Sigmoid colon (tissue), 4 donors: Measurements from ENCODE around the gene POLR2C.

Source experiments
- CTCF ChIP-seq, 4 experiments: fragments of 450-650 bp in 3 of 4; fragments of 200-600 bp in 1 of 4; IDR thresholded peaks; one replicate each; pipeline ENCODE4 v1.5.1; 2016 to 2019; ENCODE audit warnings: antibody characterized with exemption in 4 of 4, mild to moderate bottlenecking in 3 of 4, moderate library complexity in 2 of 4
- POLR2A ChIP-seq, 2 donors: fragments of 450-650 bp; IDR thresholded peaks; one replicate each; pipeline ENCODE4 v1.6.1; 2016; ENCODE audit warnings: antibody characterized with exemption in 2 of 2, mild to moderate bottlenecking in 2 of 2, moderate library complexity in 2 of 2
- POLR2AphosphoS5 ChIP-seq, 4 donors: sonication (generic); formaldehyde crosslinking; IDR thresholded peaks; one replicate each; pipeline ENCODE4 v1.6.1; 2017; ENCODE audit warnings: antibody characterized with exemption in 4 of 4

DNA sequence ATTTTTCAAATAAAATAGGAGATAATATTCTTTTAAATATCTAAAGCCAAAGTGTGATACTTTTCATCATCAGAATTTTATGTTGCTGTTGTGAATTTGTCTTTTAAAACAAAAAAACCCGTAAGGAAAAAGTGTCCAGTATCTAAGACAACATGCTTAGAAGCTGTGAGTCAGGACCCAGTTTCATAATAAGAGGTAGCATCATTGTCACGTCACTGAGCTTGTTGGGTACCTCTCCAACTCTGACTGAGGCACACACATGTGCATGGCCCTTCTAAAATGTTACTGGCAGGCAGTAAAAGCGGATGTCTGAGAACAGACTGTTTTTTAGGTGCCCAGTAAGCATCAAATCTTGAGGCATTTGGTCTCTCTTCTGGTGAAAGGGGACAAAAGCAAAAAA, 17.8 kb upstream of the POLR2C start:
- TF ChIP-seq CTCF (IDR thresholded peaks at IDR 0.05) (no peak), POLR2A (IDR thresholded peaks at IDR 0.05) (no peak), POLR2AphosphoS5 (IDR thresholded peaks at IDR 0.05) (no peak)
